BLaER1 treated with 17β-estradiol and CSF1 and Interleukin-3, amounts not matched to agents 10 nM and 100 nM (cell line): ENCODE results near the gene SAMD3.
"Not testable (repeated sequence)": the region's sequence is repeated elsewhere in the genome, so short reads cannot be mapped to it uniquely, and the experiment has no call there.

Source experiments
- H3K27ac ChIP-seq, 11 experiments: shearing (Covaris generic); formaldehyde crosslinking; 2 replicates each; pipeline ENCODE4 v1.8.1; 2022
- H3K27me3 ChIP-seq, 11 experiments: shearing (Covaris generic); formaldehyde crosslinking; 2 replicates each; pipeline ENCODE4 v1.8.1; 2022
- H3K36me3 ChIP-seq, 11 experiments: shearing (Covaris generic); formaldehyde crosslinking; 2 replicates each; pipeline ENCODE4 v1.8.1; 2022
- H3K4me1 ChIP-seq, 10 experiments: shearing (Covaris generic); formaldehyde crosslinking; 2 replicates each; pipeline ENCODE4 v1.8.1; 2022
- H3K4me2 ChIP-seq, 11 experiments: shearing (Covaris generic); formaldehyde crosslinking; 2 replicates each; pipeline ENCODE4 v1.8.1; 2022
- H3K4me3 ChIP-seq, 10 experiments: shearing (Covaris generic); formaldehyde crosslinking; 2 replicates each; pipeline ENCODE4 v1.8.1; 2022
- H3K9ac ChIP-seq, 11 experiments: shearing (Covaris generic); formaldehyde crosslinking; 2 replicates each; pipeline ENCODE4 v1.8.1; 2022
- H3K9me3 ChIP-seq, 11 experiments: shearing (Covaris generic); formaldehyde crosslinking; replicated peaks in 1 of 11; 2 replicates each; pipeline ENCODE4 v1.8.1; 2022
- H4K20me1 ChIP-seq, 11 experiments: shearing (Covaris generic); formaldehyde crosslinking; 2 replicates each; pipeline ENCODE4 v1.8.1; 2022
- Cebpa-rat ChIP-seq, 11 experiments: shearing (Covaris generic); IDR thresholded peaks; 2 replicates each; pipeline ENCODE4 v1.8.1; 2022

SAMD3 gene

DNA sequence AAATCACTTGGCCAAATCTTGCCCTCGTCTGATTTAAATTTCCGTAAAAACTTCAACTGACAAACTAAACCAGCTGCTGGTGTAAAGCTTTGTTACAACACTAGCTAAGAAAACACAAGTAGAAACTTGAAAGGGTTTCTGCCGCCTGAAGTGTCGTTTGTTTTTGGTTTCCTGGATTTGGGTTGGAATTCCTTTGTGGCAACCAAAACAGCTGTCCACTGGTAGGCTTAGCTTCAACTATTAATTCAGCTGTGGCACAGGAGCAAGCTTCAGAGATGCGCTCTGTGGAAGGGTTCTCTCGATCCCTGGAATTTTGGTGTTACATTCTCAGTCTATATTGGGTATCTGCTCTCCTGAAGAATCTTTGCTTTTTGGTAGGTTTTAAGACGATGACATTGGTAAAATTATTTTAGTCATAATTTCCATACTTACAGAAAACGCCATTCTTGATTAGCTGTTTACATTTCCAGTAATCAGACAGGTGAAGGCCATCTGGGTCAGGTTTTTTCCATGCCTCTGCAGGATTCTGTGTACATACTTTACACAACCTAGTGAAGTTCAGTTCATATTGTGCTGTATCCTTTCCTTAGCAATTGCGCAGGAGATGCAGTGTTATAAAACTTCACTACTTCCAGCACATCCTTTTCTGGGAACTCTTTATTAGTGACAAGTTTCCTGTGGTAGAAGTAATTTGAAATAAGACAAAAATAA is 29.9 kb upstream of the SAMD3 start:
- TF ChIP-seq Cebpa-rat (IDR thresholded peaks at IDR 0.05): no peak
- peaks cover 6 to 23% (median 14%) of the 10 kb centered on the region in 10 experiments; a peak in 17 of 20 replicates for H3K4me1 ChIP-seq
- H3K9ac ChIP-seq: peak overlapping the region in 3 of 11 experiments; percentile 4 to 54 (median 46); a peak in 3 of 22 replicates

DNA sequence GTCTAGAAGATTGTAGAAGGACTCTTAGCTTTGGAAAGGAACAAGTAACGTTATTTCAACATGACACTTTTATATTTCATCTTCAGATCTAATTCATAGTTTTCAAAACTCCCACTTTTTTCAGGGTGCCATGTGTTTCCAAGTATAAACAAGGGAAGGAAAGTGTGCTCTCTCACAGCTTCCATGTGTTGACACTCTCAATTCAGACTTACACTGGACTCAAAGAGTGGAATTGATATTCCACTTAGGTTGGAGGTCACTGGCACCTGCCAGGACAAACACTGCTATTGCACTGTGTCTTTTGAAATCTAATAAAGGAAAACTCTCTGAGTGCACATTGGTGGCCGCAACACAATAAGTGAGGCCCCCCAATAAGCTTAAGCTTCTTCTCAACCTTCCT is 22.5 kb upstream of the SAMD3 start:
- no peak for TF ChIP-seq Cebpa-rat (IDR thresholded peaks at IDR 0.05)
- no peak overlapping the region for H3K9ac ChIP-seq
- H3K36me3 ChIP-seq: no peaks in the 10 kb centered on the region

More for the DNA sequence above, 29.9 kb upstream of the SAMD3 start:
- peak overlapping the region in 6 of 11 experiments; percentile 4 to 60 (median 40); a peak in 10 of 22 replicates for H3K27ac ChIP-seq
- peaks cover 3 to 36% (median 12%) of the 10 kb centered on the region in 11 experiments; a peak in 12 of 22 replicates for H3K9me3 ChIP-seq
- H3K27me3 ChIP-seq: no peaks in the 10 kb centered on the region
- H3K4me2 ChIP-seq: peak overlapping the region in 10 of 11 experiments; percentile 1 to 81 (median 60); a peak in 16 of 22 replicates
- no peaks in the 10 kb centered on the region for H4K20me1 ChIP-seq
- H3K4me3 ChIP-seq: peak overlapping the region in 1 of 10 experiments; percentile 16; a peak in 2 of 20 replicates
- H3K36me3 ChIP-seq: no peaks in the 10 kb centered on the region

DNA sequence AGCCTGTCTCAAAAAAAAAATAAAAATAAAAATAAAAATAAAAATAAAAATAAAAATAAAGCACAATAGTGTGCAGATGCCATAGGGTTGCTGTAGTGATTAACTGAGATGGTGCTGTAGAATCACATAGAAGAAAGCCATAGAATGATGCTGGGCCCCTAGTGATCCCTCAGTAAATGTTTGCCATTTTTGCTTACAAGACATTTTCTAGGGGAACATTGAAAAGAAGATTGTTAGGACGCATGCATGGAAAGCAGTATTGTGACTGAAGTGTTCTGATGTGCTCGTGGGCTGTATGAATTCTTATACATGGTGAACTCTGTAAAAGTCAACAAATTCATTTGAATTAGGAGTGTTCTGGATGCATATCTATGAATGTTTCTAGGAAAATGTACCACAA is 22.0 kb upstream of the SAMD3 start:
- Histone ChIP-seq H3K27ac (no peak overlapping the region), H3K9me3 (peaks cover 0 to 5% (median 0%) of the 10 kb centered on the region in 11 experiments; a peak in 1 of 22 replicates), H3K4me3 (no peak overlapping the region), H3K36me3 (no peaks in the 10 kb centered on the region), H3K4me2 (no peak overlapping the region), H3K4me1 (no peaks in the 10 kb centered on the region), H4K20me1 (no peaks in the 10 kb centered on the region), H3K27me3 (no peaks in the 10 kb centered on the region), H3K9ac (no peak overlapping the region)
- no peak for TF ChIP-seq Cebpa-rat (IDR thresholded peaks at IDR 0.05)

More for the DNA sequence above, 22.5 kb upstream of the SAMD3 start:
- no peak overlapping the region for H3K4me3 ChIP-seq
- H3K9me3 ChIP-seq: peaks cover 0 to 6% (median 0%) of the 10 kb centered on the region in 11 experiments; a peak in 5 of 22 replicates
- no peaks in the 10 kb centered on the region for H3K4me1 ChIP-seq
- H3K27me3 ChIP-seq: no peaks in the 10 kb centered on the region
- H4K20me1 ChIP-seq: no peaks in the 10 kb centered on the region
- no peak overlapping the region for H3K4me2 ChIP-seq
- no peak overlapping the region for H3K27ac ChIP-seq

DNA sequence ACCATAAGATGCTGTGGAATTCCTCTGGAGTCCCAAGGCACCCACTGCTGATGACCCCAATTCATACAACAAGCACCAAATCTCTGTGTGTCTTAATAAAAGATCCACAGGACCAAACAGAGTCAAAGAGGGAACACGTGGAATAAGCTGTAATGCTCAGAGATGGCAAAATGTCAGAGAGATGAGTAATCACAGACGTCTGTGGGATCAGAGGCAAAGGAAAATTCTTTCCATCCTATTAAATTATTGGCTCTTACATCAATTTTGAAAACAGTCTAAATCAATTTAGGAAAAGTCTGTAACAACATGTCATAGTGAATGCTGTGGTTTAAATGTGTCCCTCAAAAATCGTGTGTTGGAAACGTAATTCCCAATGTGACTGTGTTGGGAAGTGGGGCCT is 17.5 kb upstream of the SAMD3 start:
- no peak for TF ChIP-seq Cebpa-rat (IDR thresholded peaks at IDR 0.05)
- Histone ChIP-seq H3K9me3 (no peaks in the 10 kb centered on the region), H3K4me1 (no peaks in the 10 kb centered on the region), H3K27ac (no peak overlapping the region), H4K20me1 (no peaks in the 10 kb centered on the region), H3K4me3 (no peak overlapping the region), H3K36me3 (0 out of 22 replicates have a peak, but pooled peaks cover 0 to 5% (median 0%) of the 10 kb centered on the region in 11 experiments), H3K27me3 (no peaks in the 10 kb centered on the region), H3K4me2 (no peak overlapping the region), H3K9ac (no peak overlapping the region)

DNA sequence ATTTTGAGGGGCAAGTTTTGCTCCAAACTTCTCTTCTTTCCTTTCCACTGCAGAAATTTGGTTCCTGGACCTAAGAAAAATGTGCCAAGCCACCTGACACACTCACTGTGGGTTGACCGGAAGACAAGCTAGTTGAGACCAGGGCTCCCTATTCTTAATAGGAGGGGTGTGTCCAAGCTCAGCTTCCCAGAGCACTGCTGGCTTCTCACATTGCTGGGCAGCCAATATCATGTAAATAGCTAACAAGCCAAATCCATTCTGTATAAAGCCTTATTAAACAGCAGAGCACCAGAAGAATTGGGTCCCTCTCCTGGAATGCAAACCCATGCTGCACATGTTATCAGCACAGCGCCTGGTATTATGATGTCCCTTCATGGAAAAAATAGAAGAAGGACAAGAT is 17.0 kb upstream of the SAMD3 start:
- H3K4me2 ChIP-seq: no peak overlapping the region
- no peaks in the 10 kb centered on the region for H4K20me1 ChIP-seq
- no peaks in the 10 kb centered on the region for H3K4me1 ChIP-seq
- TF ChIP-seq Cebpa-rat (IDR thresholded peaks at IDR 0.05): no peak
- no peak overlapping the region for H3K9ac ChIP-seq
- H3K27ac ChIP-seq: no peak overlapping the region
- H3K27me3 ChIP-seq: no peaks in the 10 kb centered on the region
- no peak overlapping the region for H3K4me3 ChIP-seq
- H3K9me3 ChIP-seq: peaks cover 0 to 1% (median 0%) of the 10 kb centered on the region in 11 experiments; a peak in 1 of 22 replicates
- 0 out of 22 replicates have a peak, but pooled peaks cover 0 to 5% (median 0%) of the 10 kb centered on the region in 11 experiments for H3K36me3 ChIP-seq

DNA sequence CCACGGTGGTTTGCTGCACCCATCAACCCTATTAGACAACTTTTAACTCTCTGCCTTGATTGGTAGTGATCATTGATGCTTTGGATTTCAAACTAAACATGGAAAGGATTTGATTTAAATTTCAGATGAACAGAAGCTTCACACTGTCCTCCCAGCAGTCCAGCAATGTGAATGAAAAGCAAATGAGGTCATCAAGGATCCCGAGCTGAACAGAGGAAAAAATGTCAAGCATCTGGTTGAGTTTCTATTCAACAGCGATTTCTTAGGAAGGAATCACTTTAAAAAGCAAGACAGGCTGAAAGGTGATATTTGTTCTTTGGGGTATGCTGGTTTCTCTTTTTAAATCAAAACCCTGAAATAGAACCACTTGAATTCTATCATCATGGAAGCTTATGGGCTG is 10.6 kb upstream of the SAMD3 start:
- H3K27ac ChIP-seq: no peak overlapping the region
- H3K9me3 ChIP-seq: peaks cover 0 to 38% (median 18%) of the 10 kb centered on the region in 11 experiments; a peak in 14 of 22 replicates

DNA sequence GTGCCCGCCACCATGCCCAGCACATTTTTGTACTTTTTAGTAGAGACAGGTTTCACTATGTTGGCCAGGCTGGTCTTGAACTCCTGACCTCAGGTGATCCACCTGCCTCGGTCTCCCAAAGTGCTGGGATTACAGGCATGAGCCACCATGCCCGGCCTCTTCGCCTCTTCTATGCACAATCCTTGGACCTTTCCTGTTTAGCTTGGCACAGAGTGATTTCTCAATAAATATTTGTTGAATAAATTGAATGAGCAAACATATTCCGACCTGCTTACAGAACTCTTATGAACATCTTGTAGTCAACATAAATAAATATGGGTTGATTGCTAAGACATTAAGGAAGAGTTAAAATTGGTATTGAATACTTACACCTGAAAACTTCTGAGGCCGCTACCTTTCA is 7.8 kb upstream of the SAMD3 start:
- not testable (repeated sequence) for H4K20me1 ChIP-seq, H3K27me3 ChIP-seq
- Histone ChIP-seq H3K27ac (peak overlapping the region in 3 of 11 experiments; percentile 28 to 57 (median 56); a peak in 5 of 22 replicates), H3K9ac (0 out of 22 replicates have a peak overlapping the region, but pooled peaks of 1 of the 11 experiments have one; percentile 26), H3K4me1 (peaks cover 11 to 49% (median 25%) of the 10 kb centered on the region in 10 experiments), H3K4me3 (peak overlapping the region in 3 of 10 experiments; percentile 7 to 49 (median 45); a peak in 4 of 20 replicates), H3K4me2 (peak overlapping the region in 8 of 11 experiments; percentile 53 to 86 (median 72); a peak in 14 of 22 replicates), H3K9me3 (peaks cover 13 to 64% (median 40%) of the 10 kb centered on the region in 11 experiments), H3K36me3 (peaks cover 0 to 12% (median 0%) of the 10 kb centered on the region in 11 experiments; a peak in 3 of 22 replicates)

More for the DNA sequence above, 10.6 kb upstream of the SAMD3 start:
- Histone ChIP-seq H3K4me1 (peaks cover 11 to 44% (median 23%) of the 10 kb centered on the region in 10 experiments), H3K27me3 (no peaks in the 10 kb centered on the region), H3K36me3 (peaks cover 0 to 12% (median 0%) of the 10 kb centered on the region in 11 experiments; a peak in 3 of 22 replicates), H4K20me1 (no peaks in the 10 kb centered on the region), H3K4me3 (no peak overlapping the region), H3K4me2 (peak overlapping the region in 1 of 11 experiments; percentile 6; a peak in 1 of 22 replicates), H3K9ac (no peak overlapping the region)
- no peak for TF ChIP-seq Cebpa-rat (IDR thresholded peaks at IDR 0.05)

DNA sequence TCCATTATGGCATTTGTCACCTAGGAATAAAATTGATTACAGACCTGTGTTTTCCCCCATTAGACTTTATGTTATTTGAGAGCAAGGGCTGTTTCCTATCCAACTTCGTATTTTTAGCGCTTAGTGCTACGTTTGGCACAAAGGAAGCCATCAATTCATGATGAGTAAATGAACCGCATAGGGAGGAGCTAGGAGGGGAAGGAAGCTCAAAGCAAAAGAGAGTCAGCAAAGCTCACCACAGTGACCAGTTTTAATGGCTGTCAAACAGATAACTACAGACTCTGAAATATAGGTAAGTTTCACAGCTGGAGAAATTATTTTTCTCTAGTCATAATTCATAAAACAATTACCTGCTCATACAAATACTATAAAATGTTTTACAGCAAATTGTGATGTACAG is 6.9 kb upstream of the SAMD3 start:
- Histone ChIP-seq H3K27ac (peak overlapping the region in 5 of 11 experiments; percentile 33 to 57 (median 43); a peak in 8 of 22 replicates), H3K9me3 (peaks cover 22 to 71% (median 49%) of the 10 kb centered on the region in 11 experiments), H3K27me3 (no peaks in the 10 kb centered on the region), H3K36me3 (peaks cover 0 to 12% (median 0%) of the 10 kb centered on the region in 11 experiments; a peak in 3 of 22 replicates), H4K20me1 (no peaks in the 10 kb centered on the region), H3K4me1 (peaks cover 11 to 49% (median 25%) of the 10 kb centered on the region in 10 experiments), H3K4me2 (peak overlapping the region; percentile 4 to 86 (median 67); a peak in 21 of 22 replicates), H3K4me3 (peak overlapping the region in 3 of 10 experiments; percentile 5 to 49 (median 45); a peak in 4 of 20 replicates), H3K9ac (peak overlapping the region in 1 of 11 experiments; percentile 26; a peak in 1 of 22 replicates)
- no peak for TF ChIP-seq Cebpa-rat (IDR thresholded peaks at IDR 0.05)

DNA sequence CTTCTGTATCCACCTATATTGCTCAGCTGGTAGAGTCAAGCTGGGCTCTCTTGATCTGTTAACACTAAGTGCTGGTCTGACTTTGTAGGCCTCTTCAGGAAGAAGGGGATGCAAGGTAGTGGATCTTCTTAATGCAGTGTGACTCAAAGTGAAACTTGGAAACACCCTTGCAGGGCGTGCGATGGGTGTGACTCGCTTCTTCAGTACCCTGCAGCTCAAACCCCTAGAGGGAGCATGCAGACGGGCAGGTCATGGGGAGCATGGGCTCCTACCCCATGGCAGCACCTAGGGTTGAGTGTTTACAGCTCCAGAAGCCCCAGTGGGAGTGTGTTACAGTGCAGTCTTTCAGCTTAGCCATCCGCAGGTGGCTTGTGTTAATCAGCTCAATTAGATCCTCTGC is 757 bp upstream of the SAMD3 start:
- no peak for TF ChIP-seq Cebpa-rat (IDR thresholded peaks at IDR 0.05)
- no peaks in the 10 kb centered on the region for H3K36me3 ChIP-seq
- H3K27me3 ChIP-seq: no peaks in the 10 kb centered on the region

More for the DNA sequence above, 757 bp upstream of the SAMD3 start:
- Histone ChIP-seq H3K4me1 (peaks cover 0 to 24% (median 9%) of the 10 kb centered on the region in 10 experiments; a peak in 14 of 20 replicates), H3K9ac (no peak overlapping the region), H4K20me1 (no peaks in the 10 kb centered on the region), H3K9me3 (peaks cover 34 to 74% (median 53%) of the 10 kb centered on the region in 11 experiments), H3K4me2 (peak overlapping the region in 8 of 11 experiments; percentile 15 to 67 (median 37); a peak in 12 of 22 replicates), H3K27ac (no peak overlapping the region), H3K4me3 (no peak overlapping the region; a peak in 1 of 20 replicates)
